ENCODE measurements around the gene USP48.
A peak's percentile ranks its signal among the peaks of the same experiment; 100 is the strongest.

Gene USP48

GRCh38 chr1:21648352-21648730 lies 134.6 kb downstream of the USP48 start:
- no peak for TF ChIP-seq CTCF (IDR thresholded peaks at IDR 0.05; ENCODE audit: unreplicated experiment in 3 of 3)
- Mint-ChIP-seq H3K27me3 (ENCODE audit: low read depth) (peaks cover 42% of the 10 kb centered on the region), H3K36me3 (ENCODE audit: low read depth) (no peaks in the 10 kb centered on the region), H3K27ac (no peak overlapping the region), H3K4me1 (peaks cover 6% of the 10 kb centered on the region), H3K9me3 (no peaks in the 10 kb centered on the region), H3K4me3 (no peak overlapping the region)

DNA sequence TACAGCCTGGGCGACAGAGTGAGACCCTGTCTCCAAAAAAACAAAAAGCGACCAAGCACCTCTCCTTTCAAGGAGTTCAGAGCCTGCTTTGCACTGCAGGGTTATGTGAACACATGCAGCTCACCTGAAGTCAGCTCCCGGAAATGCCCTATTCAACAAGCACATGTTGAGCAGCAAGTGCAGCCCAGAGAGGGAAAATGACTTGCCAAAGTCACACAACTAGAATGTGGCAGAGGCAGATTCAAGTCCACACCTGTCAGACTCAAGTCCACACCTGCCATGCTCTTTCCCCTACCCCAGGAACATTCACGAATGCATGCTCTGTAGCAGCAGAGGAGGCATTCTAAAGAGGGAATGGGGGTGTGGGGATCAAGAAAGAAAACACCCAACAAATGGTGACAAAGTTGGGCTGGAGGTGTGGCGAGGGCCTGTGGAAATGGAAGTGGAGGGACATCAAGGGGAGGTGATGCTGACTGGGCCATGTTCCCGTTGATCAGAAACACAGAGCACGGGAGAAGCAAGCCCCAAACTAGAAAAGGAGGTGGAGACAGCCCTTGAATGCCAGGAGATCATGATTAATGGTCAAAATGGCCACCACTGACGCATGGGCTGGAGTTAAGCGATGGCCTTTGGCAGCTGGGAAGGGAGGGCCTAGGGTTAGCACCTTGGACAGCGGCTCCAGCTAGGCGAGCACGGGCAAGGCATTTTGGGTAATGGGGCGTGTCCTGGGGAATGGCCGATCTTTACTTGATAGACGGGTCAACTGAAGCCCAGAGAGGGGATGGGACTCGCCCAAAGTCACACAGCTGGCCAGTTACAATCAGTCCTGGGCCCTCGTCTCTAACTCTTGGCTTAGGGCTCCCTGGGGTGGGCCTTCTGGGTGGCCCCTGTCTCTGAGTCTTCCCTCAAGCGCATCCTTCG lies 135.3 kb downstream of the USP48 start:
- no peak for TF ChIP-seq CTCF (IDR thresholded peaks at IDR 0.05; ENCODE audit: unreplicated experiment in 3 of 3)
- peaks cover 37% of the 10 kb centered on the region for H3K27me3 Mint-ChIP-seq (ENCODE audit: low read depth)
- H3K9me3 Mint-ChIP-seq, result no peaks in the 10 kb centered on the region
- H3K36me3 Mint-ChIP-seq (ENCODE audit: low read depth), result no peaks in the 10 kb centered on the region
- H3K4me3 Mint-ChIP-seq, result peak overlapping the region; percentile 26 to 51 (median 41)
- H3K27ac Mint-ChIP-seq, result no peak overlapping the region
- H3K4me1 Mint-ChIP-seq, result peaks cover 6% of the 10 kb centered on the region

- H3K36me3 Mint-ChIP-seq (ENCODE audit: low read depth), result no peaks in the 10 kb centered on the region
- no peak overlapping the region for H3K4me3 Mint-ChIP-seq
- no peaks in the 10 kb centered on the region for H3K9me3 Mint-ChIP-seq
- peaks cover 28% of the 10 kb centered on the region for H3K27me3 Mint-ChIP-seq (ENCODE audit: low read depth)
- H3K27ac Mint-ChIP-seq, result no peak overlapping the region
- TF ChIP-seq CTCF (IDR thresholded peaks at IDR 0.05; ENCODE audit: unreplicated experiment in 3 of 3), result no peak
- H3K4me1 Mint-ChIP-seq, result peaks cover under 1% of the 10 kb centered on the region
These were observed 137.4 kb downstream of the USP48 start for GRCh38 chr1:21645550-21645949.

DNA sequence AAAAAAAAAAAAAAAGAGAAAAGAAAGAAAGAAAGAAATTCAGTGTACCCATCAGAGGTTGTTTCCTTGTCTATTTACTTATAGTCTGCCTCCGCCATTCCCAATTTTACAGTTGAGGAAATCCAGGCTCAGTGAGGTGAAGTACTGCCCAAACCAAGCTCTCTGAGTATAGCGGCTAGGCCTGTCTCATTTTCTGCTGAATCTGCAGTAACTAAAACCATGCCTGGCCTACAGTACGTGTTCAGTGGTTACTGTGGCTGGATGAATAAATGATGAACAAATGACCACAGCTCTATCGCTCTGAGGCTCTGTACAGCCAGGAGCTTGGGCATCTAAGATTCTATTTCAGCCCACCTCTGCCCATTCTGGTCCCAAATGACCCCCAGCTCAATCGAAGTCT lies 138.0 kb downstream of the USP48 start:
- Mint-ChIP-seq H3K4me1 (peaks cover 6% of the 10 kb centered on the region), H3K27me3 (ENCODE audit: low read depth) (peaks cover 34% of the 10 kb centered on the region), H3K36me3 (ENCODE audit: low read depth) (no peaks in the 10 kb centered on the region), H3K27ac (no peak overlapping the region), H3K4me3 (no peak overlapping the region), H3K9me3 (no peaks in the 10 kb centered on the region)
- TF ChIP-seq CTCF (IDR thresholded peaks at IDR 0.05; ENCODE audit: unreplicated experiment in 3 of 3), result no peak

GRCh38 chr1:21644348-21644747 lies 138.6 kb downstream of the USP48 start:
- Mint-ChIP-seq H3K9me3 (no peaks in the 10 kb centered on the region), H3K36me3 (ENCODE audit: low read depth) (no peaks in the 10 kb centered on the region), H3K27ac (no peak overlapping the region), H3K27me3 (ENCODE audit: low read depth) (peaks cover 35% of the 10 kb centered on the region), H3K4me1 (peaks cover 10% of the 10 kb centered on the region), H3K4me3 (no peak overlapping the region)
- TF ChIP-seq CTCF (IDR thresholded peaks at IDR 0.05; ENCODE audit: unreplicated experiment in 3 of 3), result no peak

- Mint-ChIP-seq H3K9me3 (no peaks in the 10 kb centered on the region), H3K36me3 (ENCODE audit: low read depth) (no peaks in the 10 kb centered on the region), H3K4me3 (no peak overlapping the region), H3K27me3 (ENCODE audit: low read depth) (peaks cover 35% of the 10 kb centered on the region), H3K27ac (no peak overlapping the region), H3K4me1 (peaks cover 15% of the 10 kb centered on the region)
- no peak for TF ChIP-seq CTCF (IDR thresholded peaks at IDR 0.05; ENCODE audit: unreplicated experiment in 3 of 3)
These were observed 139.3 kb downstream of the USP48 start for GRCh38 chr1:21643624-21644023.
